ENCODE measurements around the gene HOXB4.

GRCh38 chr17:48529683-48530009 lies 48.5 kb downstream of the HOXB4 start:
- TF ChIP-seq CTCF (IDR thresholded peaks at IDR 0.05; ENCODE audit: low read length), result no peak
- no peak for TF ChIP-seq EZH2 (optimal IDR thresholded peaks at IDR 0.05; ENCODE audit: low read depth, low read length)

All from MM.1S (cell line).